Sigmoid colon (tissue), 4 donors: ENCODE data around the gene CTNND2.

Experiments used
- POLR2A ChIP-seq, 2 donors: fragments of 450-650 bp; IDR thresholded peaks; one replicate each; pipeline ENCODE4 v1.6.1; 2016; ENCODE audit warnings: antibody characterized with exemption in 2 of 2, mild to moderate bottlenecking in 2 of 2, moderate library complexity in 2 of 2
- POLR2AphosphoS5 ChIP-seq, 4 donors: sonication (generic); formaldehyde crosslinking; IDR thresholded peaks; one replicate each; pipeline ENCODE4 v1.6.1; 2017; ENCODE audit warnings: antibody characterized with exemption in 4 of 4
- TF ChIP-seq, protein P1 (sequence below), 4 experiments: fragments of 450-650 bp in 3 of 4; fragments of 200-600 bp in 1 of 4; IDR thresholded peaks; one replicate each; pipeline ENCODE4 v1.5.1; 2016 to 2019; ENCODE audit warnings: antibody characterized with exemption in 4 of 4, mild to moderate bottlenecking in 3 of 4, moderate library complexity in 2 of 4

DNA sequence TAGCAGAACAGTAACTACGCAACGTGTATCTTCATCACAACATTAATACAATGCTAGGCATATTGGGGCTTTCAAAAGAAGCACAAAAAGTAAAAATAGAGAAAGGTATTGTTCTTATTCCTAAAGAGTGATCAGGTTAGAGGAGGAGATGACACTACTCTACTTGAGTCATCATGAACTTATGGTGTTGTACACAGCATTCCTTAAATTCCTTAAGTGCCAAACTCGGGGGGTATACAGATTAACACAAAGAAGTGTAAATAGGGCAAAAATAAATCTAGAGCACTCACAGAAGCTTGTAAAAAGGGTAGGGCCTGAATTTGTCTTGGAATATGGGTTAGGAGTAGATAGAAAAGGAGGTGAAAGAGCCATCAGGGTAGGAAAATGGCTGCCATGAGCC lies 835.2 kb downstream of the CTNND2 start:
- TF ChIP-seq POLR2AphosphoS5 (IDR thresholded peaks at IDR 0.05) (no peak), POLR2A (IDR thresholded peaks at IDR 0.05) (no peak)
- TF ChIP-seq, protein P1, sequence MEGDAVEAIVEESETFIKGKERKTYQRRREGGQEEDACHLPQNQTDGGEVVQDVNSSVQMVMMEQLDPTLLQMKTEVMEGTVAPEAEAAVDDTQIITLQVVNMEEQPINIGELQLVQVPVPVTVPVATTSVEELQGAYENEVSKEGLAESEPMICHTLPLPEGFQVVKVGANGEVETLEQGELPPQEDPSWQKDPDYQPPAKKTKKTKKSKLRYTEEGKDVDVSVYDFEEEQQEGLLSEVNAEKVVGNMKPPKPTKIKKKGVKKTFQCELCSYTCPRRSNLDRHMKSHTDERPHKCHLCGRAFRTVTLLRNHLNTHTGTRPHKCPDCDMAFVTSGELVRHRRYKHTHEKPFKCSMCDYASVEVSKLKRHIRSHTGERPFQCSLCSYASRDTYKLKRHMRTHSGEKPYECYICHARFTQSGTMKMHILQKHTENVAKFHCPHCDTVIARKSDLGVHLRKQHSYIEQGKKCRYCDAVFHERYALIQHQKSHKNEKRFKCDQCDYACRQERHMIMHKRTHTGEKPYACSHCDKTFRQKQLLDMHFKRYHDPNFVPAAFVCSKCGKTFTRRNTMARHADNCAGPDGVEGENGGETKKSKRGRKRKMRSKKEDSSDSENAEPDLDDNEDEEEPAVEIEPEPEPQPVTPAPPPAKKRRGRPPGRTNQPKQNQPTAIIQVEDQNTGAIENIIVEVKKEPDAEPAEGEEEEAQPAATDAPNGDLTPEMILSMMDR (IDR thresholded peaks at IDR 0.05) = no peak
